Measurements from ENCODE around the gene TENM3.

GRCh38 chr4:182600093-182600492, 356.9 kb downstream of the TENM3 start:
- TF ChIP-seq CTCF (IDR thresholded peaks at IDR 0.05) = no peak
- no peak for TF ChIP-seq POLR2A (IDR thresholded peaks at IDR 0.05)

Data from adrenal gland (tissue), 5 donors.